Measurements from ENCODE around the gene ECPAS. TPM values are rescaled to one million over a fixed set of nuclear protein-coding genes. Genes with fewer than 3 reads are reported as not detected.

The ECPAS gene
- total RNA-seq, 1 experiment from 2014 or later = 71.1 TPM

DNA sequence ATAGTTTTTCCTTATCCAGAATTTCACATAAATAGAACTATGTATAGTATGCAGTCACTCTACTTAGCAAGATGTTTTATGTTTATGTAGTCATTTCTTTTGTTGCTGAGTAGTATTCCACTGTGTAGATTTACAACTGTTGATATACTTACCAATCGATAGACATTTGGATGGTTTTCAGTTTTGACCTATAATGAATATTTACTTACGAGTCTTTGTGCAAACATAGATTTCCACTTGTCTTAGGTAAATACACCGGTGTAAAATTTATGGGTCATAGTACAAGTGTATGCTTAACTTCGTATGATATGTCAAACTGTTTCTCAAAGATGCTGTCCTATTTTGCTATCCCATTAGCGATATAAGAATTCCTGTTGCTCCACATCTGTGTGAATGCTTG lies 134.4 kb downstream of the ECPAS start:
- no peak for ATAC-seq
- POLR2A ChIA-PET = no interaction called here
- no peak overlapping the region for H3K9ac ChIP-seq (ENCODE audit: low read length)

DNA sequence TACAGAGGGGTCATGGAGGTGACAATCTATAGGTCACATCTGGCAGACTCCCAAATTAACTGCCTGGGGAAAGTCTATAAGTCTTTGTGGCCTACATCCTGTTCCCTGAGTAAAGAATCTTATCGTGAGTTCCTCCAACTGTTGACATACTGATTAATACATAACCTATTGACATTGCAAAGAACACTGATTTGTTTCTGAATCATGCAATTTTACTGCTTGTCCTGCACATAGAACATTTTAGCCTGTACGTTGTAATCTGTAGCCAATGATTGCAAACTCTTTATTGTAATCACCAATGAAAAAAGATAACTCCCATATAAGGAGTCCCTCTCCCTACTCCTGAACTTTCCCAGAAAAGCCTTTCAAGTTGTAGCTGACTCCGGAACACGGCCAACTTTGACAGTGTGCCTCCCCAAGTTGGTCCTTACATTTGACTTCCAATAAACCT lies 135.3 kb downstream of the ECPAS start:
- Histone ChIP-seq H3K27ac (ENCODE audit: low read depth, low read length) (no peak overlapping the region), H3K4me2 (ENCODE audit: low read length) (no peak overlapping the region), H4K20me1 (ENCODE audit: insufficient read depth) (no peaks in the 10 kb centered on the region), H3K9me2 (ENCODE audit: insufficient read depth) (no peaks in the 10 kb centered on the region), H3K9ac (ENCODE audit: low read length) (no peak overlapping the region), H2AFZ (ENCODE audit: low read depth, low read length, poor library complexity, severe bottlenecking) (no peak overlapping the region), H3K36me3 (ENCODE audit: control insufficient read depth in 1 of 2, insufficient read depth in 2 of 2, low read length in 2 of 2) (no peaks in the 10 kb centered on the region), H3K27me3 (ENCODE audit: insufficient read depth, low read length) (no peaks in the 10 kb centered on the region), H3K9me3 (ENCODE audit: control insufficient read depth in 1 of 2, insufficient read depth in 1 of 2, low read depth in 1 of 2, low read length in 2 of 2) (no peaks in the 10 kb centered on the region), H3K79me2 (ENCODE audit: insufficient read depth, low read length) (no peaks in the 10 kb centered on the region), H3K4me1 (ENCODE audit: control insufficient read depth in 1 of 2, insufficient read depth in 2 of 2, low read length in 2 of 2) (no peaks in the 10 kb centered on the region), H3K4me3 (replicated peaks in 1 of 2; ENCODE audit: low read depth in 1 of 2, low read length in 2 of 2) (no peak overlapping the region)
- no peak for DNase-seq (ENCODE audit: low read depth, low spot score)
- POLR2A ChIA-PET = no interaction called here
- no peak for ATAC-seq
- CTCF ChIA-PET = no interaction called here
- RAD21 ChIA-PET (ENCODE audit: low non-redundant PET in 1 of 2, low total read pairs in 2 of 2, uncharacterized antibody in 2 of 2, unreplicated experiment in 2 of 2) = no interaction called here
- intact Hi-C loops (cut with micrococcal nuclease) = no loop called here
- BruUV-seq (replicated peaks) = no TSS peak
- TF ChIP-seq, protein P1, sequence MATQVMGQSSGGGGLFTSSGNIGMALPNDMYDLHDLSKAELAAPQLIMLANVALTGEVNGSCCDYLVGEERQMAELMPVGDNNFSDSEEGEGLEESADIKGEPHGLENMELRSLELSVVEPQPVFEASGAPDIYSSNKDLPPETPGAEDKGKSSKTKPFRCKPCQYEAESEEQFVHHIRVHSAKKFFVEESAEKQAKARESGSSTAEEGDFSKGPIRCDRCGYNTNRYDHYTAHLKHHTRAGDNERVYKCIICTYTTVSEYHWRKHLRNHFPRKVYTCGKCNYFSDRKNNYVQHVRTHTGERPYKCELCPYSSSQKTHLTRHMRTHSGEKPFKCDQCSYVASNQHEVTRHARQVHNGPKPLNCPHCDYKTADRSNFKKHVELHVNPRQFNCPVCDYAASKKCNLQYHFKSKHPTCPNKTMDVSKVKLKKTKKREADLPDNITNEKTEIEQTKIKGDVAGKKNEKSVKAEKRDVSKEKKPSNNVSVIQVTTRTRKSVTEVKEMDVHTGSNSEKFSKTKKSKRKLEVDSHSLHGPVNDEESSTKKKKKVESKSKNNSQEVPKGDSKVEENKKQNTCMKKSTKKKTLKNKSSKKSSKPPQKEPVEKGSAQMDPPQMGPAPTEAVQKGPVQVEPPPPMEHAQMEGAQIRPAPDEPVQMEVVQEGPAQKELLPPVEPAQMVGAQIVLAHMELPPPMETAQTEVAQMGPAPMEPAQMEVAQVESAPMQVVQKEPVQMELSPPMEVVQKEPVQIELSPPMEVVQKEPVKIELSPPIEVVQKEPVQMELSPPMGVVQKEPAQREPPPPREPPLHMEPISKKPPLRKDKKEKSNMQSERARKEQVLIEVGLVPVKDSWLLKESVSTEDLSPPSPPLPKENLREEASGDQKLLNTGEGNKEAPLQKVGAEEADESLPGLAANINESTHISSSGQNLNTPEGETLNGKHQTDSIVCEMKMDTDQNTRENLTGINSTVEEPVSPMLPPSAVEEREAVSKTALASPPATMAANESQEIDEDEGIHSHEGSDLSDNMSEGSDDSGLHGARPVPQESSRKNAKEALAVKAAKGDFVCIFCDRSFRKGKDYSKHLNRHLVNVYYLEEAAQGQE (IDR thresholded peaks at IDR 0.05; ENCODE audit: low read depth) = no peak
- TF ChIP-seq SP1 (IDR thresholded peaks at IDR 0.05; ENCODE audit: low read depth) = no peak
- TF ChIP-seq, protein P2, sequence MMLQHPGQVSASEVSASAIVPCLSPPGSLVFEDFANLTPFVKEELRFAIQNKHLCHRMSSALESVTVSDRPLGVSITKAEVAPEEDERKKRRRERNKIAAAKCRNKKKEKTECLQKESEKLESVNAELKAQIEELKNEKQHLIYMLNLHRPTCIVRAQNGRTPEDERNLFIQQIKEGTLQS (IDR thresholded peaks at IDR 0.05) = no peak
- no peak for TF ChIP-seq EGR1 (IDR thresholded peaks at IDR 0.05; ENCODE audit: low read depth)
- TF ChIP-seq CEBPB (IDR thresholded peaks at IDR 0.05; ENCODE audit: low read depth) = no peak
- no peak for TF ChIP-seq POLR2AphosphoS5 (IDR thresholded peaks at IDR 0.05; ENCODE audit: low read depth, low read length)
- no peak for TF ChIP-seq FOSL1 (IDR thresholded peaks at IDR 0.05; ENCODE audit: low read depth)
- TF ChIP-seq, protein P3, sequence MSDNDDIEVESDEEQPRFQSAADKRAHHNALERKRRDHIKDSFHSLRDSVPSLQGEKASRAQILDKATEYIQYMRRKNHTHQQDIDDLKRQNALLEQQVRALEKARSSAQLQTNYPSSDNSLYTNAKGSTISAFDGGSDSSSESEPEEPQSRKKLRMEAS (IDR thresholded peaks at IDR 0.05) = no peak
- TF ChIP-seq ELF1 (IDR thresholded peaks at IDR 0.05; ENCODE audit: borderline replicate concordance, low read depth) = no peak
- no peak for TF ChIP-seq EZH2 (IDR thresholded peaks at IDR 0.05)
- no peak for TF ChIP-seq CBX3 (IDR thresholded peaks at IDR 0.05; ENCODE audit: low read depth)
- TF ChIP-seq JUND (IDR thresholded peaks at IDR 0.05) = no peak
- no peak for TF ChIP-seq EZH2phosphoT487 (IDR thresholded peaks at IDR 0.05; ENCODE audit: borderline replicate concordance)
- no peak for TF ChIP-seq ZFX (IDR thresholded peaks at IDR 0.05)
- TF ChIP-seq, protein P4, sequence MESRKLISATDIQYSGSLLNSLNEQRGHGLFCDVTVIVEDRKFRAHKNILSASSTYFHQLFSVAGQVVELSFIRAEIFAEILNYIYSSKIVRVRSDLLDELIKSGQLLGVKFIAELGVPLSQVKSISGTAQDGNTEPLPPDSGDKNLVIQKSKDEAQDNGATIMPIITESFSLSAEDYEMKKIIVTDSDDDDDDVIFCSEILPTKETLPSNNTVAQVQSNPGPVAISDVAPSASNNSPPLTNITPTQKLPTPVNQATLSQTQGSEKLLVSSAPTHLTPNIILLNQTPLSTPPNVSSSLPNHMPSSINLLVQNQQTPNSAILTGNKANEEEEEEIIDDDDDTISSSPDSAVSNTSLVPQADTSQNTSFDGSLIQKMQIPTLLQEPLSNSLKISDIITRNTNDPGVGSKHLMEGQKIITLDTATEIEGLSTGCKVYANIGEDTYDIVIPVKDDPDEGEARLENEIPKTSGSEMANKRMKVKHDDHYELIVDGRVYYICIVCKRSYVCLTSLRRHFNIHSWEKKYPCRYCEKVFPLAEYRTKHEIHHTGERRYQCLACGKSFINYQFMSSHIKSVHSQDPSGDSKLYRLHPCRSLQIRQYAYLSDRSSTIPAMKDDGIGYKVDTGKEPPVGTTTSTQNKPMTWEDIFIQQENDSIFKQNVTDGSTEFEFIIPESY (IDR thresholded peaks at IDR 0.05; ENCODE audit: extremely low read depth, insufficient replicate concordance, low read length) = no peak
- TF ChIP-seq SRF (IDR thresholded peaks at IDR 0.05; ENCODE audit: low read depth) = no peak
- TF ChIP-seq SIN3A (IDR thresholded peaks at IDR 0.05; ENCODE audit: low read depth) = no peak
- no peak for TF ChIP-seq POLR2A (IDR thresholded peaks at IDR 0.05; ENCODE audit: borderline replicate concordance, extremely low read depth, insufficient read depth, insufficient read length)

More for the DNA sequence above, 134.4 kb downstream of the ECPAS start:
- H3K79me2 ChIP-seq (ENCODE audit: insufficient read depth, low read length) = no peaks in the 10 kb centered on the region
- no TSS peak for BruUV-seq (replicated peaks)
- RAD21 ChIA-PET (ENCODE audit: low non-redundant PET in 1 of 2, low total read pairs in 2 of 2, uncharacterized antibody in 2 of 2, unreplicated experiment in 2 of 2) = no interaction called here
- intact Hi-C loops (cut with micrococcal nuclease) = no loop called here
- H3K27ac ChIP-seq (ENCODE audit: low read depth, low read length) = no peak overlapping the region
- no peak for TF ChIP-seq TCF7L2 (IDR thresholded peaks at IDR 0.05; ENCODE audit: borderline replicate concordance, extremely low read depth, insufficient read depth, insufficient read length)
- H3K4me2 ChIP-seq (ENCODE audit: low read length) = no peak overlapping the region
- H4K20me1 ChIP-seq (ENCODE audit: insufficient read depth) = no peaks in the 10 kb centered on the region
- H2AFZ ChIP-seq (ENCODE audit: low read depth, low read length, poor library complexity, severe bottlenecking) = no peak overlapping the region
- no peaks in the 10 kb centered on the region for H3K36me3 ChIP-seq (ENCODE audit: control insufficient read depth in 1 of 2, insufficient read depth in 2 of 2, low read length in 2 of 2)
- no peak for DNase-seq (ENCODE audit: low read depth, low spot score)
- CTCF ChIA-PET = no interaction called here
- no peak overlapping the region for H3K4me3 ChIP-seq (replicated peaks in 1 of 2; ENCODE audit: low read depth in 1 of 2, low read length in 2 of 2)
- no peaks in the 10 kb centered on the region for H3K27me3 ChIP-seq (ENCODE audit: insufficient read depth, low read length)
- no peaks in the 10 kb centered on the region for H3K9me2 ChIP-seq (ENCODE audit: insufficient read depth)
- no peaks in the 10 kb centered on the region for H3K9me3 ChIP-seq (ENCODE audit: control insufficient read depth in 1 of 2, insufficient read depth in 1 of 2, low read depth in 1 of 2, low read length in 2 of 2)
- H3K4me1 ChIP-seq (ENCODE audit: control insufficient read depth in 1 of 2, insufficient read depth in 2 of 2, low read length in 2 of 2) = no peaks in the 10 kb centered on the region

Measured in HCT116 (cell line).